Measurements from ENCODE around the gene P3H2.
"Not testable (repeated sequence)": the region's sequence is repeated elsewhere in the genome, so short reads cannot be mapped to it uniquely, and the experiment has no call there.

Gene P3H2

GRCh38 chr3:190120269-190121060 lies at the start of gene P3H2:
P3H2 (minus strand) TSS chr3:190120897; CDS start chr3:190120731, 166 bp downstream.
- DNase-seq = peak; percentile 22

DNA sequence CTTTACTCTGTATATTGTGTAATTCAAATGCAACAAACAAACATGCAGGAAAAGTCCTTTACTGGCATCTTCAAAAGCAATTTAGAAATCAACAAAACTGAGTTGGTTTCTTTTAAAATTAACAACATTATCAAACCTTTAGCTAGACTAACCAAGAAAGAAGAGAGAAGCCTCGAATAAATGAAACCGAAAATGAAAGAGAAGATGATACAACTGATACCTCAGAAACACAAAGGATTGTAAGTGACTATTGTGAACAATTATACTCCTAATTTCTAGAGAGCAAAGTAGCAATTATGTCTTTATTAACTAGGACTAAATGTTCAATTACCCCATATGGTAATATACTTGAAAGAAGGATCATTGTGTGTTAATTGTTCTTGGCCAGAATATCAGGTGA lies 49.2 kb upstream of the P3H2 start:
- no peak for DNase-seq

GRCh38 chr3:190169243-190169642 lies 48.5 kb upstream of the P3H2 start:
- no peak for DNase-seq

- no peak for DNase-seq
Observed at GRCh38 chr3:190167936-190168680, 47.4 kb upstream of the P3H2 start.

- DNase-seq = no peak
Observed at GRCh38 chr3:190166948-190167347, 46.3 kb upstream of the P3H2 start.

DNA sequence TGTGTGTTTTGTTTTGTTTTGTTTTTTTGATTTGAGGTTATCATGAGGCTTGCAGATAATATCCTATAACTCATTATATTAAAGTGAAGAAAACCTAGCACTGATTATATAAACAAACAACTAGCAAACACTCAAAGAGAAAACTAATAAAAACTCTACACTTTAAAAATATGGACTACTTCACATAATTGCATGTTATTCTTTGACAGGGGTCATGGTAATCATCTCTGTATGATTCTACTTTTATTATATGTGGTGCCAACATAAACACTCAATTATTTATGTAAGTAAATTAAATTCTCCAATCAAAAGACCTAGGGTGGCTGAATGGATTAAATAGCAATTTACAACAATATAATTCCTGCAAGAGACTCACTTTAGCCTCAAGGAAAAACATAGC lies 44.6 kb upstream of the P3H2 start:
- no peak for DNase-seq

GRCh38 chr3:190162013-190162412 lies 41.3 kb upstream of the P3H2 start:
- not testable (repeated sequence) for DNase-seq

DNA sequence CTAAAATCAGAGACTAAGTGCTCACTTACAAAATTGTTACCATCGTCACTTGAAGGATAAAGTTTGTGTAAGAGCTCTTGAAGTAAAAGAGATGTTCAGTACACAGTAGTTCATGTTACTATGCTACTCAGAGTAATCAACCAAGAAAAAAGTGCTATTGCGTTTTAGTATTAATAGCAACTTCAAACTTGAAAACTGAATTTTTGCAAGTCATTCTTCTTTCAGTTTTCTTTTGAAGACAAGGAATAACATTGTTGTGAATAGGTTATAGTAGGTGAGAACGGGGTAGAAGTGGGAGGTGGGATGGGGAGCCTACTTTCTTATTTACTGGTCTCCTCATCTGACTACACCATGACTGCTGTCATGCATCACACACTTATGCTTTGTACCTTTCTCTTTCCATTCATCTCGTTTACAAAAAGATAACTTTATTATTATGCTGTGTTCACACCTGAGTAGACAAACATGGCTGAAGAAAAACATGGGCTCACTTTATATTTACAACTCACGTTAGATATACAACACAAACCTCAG lies 39.3 kb upstream of the P3H2 start:
- no peak for DNase-seq

DNA sequence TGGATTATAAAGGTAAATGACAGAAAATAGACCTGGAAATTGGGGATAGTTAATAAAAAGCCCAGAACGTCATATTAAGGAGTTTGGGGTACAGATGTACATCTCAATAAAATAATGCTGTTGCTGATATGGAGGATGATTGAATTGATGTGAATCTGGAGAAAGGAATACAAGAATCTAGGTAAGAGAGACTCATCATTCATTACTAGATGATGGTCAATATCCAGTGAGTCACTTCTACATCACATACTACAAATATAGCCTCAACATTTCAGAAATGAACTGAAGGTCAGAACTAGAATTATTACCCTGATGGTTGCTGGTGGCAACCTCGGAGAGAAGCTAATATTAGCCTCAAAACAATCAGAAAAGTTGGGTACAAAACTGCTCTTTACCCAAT lies 37.6 kb upstream of the P3H2 start:
- no peak for DNase-seq

GRCh38 chr3:190155752-190156151 lies 35.1 kb upstream of the P3H2 start:
- DNase-seq = no peak

GRCh38 chr3:190150681-190151080 lies 30.0 kb upstream of the P3H2 start:
- no peak for DNase-seq

- not testable (repeated sequence) for DNase-seq
Observed at GRCh38 chr3:190149830-190150619, 29.3 kb upstream of the P3H2 start.

GRCh38 chr3:190144793-190145192 lies 24.1 kb upstream of the P3H2 start:
- DNase-seq = not testable (repeated sequence)

DNA sequence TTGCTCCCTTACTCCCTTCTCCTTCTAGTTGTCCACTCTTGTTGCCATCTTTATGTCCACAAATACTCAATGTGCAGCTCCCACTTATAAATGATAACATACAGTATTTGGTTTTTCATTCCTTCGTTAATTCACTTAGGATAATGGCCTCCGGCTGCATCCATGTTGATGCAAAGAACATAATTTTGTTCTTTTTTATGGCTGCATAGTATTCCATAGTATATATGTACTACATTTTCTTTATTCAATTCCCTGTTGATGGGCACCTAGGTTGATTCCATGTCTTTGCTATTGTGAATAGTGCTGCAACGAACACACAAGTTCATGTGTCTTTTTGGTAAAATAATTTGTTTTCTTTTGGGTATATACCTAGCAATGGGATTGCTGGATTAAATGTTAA lies 21.3 kb upstream of the P3H2 start:
- no peak for DNase-seq

DNA sequence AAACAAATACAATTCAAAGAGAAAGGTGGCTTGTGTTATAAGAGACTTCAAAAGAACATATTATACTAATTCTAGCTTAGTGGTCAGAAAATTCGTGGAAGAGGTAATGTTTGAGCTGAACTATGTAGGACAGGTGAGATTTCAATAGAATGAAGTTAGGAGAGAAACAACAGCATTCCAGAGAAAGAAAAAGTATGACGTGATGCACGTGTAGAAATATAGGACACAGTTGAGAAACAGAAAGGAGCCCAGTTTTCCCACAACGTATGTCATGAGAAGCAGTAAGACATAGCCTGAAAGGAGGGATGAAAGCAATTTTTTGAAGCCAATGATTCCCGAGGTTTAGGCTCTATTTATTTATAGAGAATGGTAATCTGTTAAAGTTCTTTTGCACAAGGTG lies 18.7 kb upstream of the P3H2 start:
- DNase-seq = no peak

DNA sequence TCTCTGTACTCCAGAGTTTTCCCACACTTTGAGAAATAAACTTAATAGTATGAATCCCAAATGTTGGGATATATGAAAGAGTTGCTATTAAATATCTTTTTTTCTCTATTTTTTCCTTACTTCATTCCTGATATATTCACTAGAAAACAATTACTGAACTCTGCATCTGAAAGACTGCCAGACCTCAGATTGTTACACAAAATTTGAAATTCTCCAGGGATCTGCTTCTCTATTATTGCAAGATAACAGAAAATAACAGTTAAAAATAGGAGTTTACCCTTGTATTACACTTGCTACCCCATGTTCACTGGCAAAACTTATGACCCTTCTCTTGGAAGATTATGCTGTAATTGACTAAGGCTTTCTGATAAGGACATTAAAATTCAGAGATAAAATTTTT lies 11.7 kb upstream of the P3H2 start:
- no peak for DNase-seq

DNA sequence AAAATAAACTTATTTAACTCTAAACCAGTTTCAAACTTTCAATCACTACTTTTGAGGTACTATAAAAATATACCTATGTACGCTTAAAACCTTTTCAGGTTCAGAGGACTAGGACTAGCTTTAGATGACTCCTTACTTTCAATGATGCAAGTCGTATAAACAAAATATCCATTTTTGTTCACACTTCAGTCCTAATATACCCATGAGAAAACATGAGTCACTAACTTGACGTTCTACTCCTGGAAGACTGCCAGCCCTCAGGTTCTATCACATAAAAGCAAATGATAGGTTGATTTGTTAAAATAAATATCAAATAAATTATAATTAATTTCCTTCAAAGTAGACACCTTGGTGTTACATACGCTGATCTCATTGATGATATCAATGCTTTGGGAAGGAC lies 10.6 kb upstream of the P3H2 start:
- no peak for DNase-seq

DNA sequence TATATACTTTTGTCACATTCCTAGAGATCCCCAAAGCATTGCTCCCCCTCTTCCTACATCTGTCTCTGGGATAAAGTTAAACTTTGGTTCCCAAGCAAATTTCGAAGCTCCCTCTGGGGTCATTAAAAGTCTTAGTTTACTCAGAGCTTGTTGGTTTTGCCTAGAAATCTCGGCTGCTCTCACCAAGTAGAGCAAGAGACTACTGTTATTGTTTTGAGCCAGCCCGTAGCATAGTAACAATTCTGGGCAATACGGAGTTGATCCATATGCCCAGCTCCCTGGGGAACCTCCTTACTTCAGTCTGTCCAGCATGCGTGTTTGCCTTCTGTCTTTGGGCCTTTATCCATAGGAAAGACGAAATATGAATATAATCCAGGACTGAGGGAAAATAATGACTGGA lies 10.0 kb upstream of the P3H2 start:
- DNase-seq = no peak

DNA sequence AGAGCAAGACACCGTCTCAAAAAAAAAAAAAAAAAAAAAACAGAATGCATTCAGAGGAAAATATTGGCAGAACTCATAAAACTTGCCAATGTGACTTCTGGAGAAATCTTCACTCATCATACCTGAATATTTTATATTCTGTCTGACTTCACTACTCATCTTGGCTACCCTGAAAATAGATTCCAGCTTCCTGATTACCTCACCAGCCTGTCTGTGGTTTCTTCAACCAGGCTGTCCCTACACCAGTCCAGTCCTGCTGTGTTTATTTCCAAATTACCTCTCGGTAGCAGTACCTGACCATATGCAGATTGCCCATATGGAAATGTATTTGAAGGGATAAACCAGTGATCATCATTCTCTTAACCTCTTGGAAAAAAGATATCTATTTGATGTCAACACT lies 9.3 kb upstream of the P3H2 start:
- DNase-seq = no peak

- no peak for DNase-seq
Observed at GRCh38 chr3:190127797-190128196, 7.1 kb upstream of the P3H2 start.

GRCh38 chr3:190127195-190127594 lies 6.5 kb upstream of the P3H2 start:
- DNase-seq = no peak

- no peak for DNase-seq
Observed at GRCh38 chr3:190125436-190126068, 4.9 kb upstream of the P3H2 start.

- DNase-seq = no peak
Observed at GRCh38 chr3:190124067-190124466, 3.4 kb upstream of the P3H2 start.

All from cortex of kidney (tissue), 1 donor.